GM23338 (cell line): ENCODE measurements around the gene DDX31. TPM values are rescaled to one million over a fixed set of nuclear protein-coding genes. Genes with fewer than 3 reads are reported as not detected.

Experiments
- ATAC-seq: fragments of 200-7000 bp; cut with Tn5 transposase; 3 replicates; pipeline ENCODE4 v1.9.1; 2020
- DNase-seq: peaks from one replicate; pipeline ENCODE4 v3.0.0-alpha.2; 2015; ENCODE audit warnings: low spot score
- H2AFZ ChIP-seq: fragments of 200-600 bp; sonication (generic); 2 replicates; pipeline ENCODE4 v1.8.0; 2016; ENCODE audit warnings: antibody characterized with exemption, mild to moderate bottlenecking, moderate library complexity
- H3F3A ChIP-seq: fragments of 200-600 bp; sonication (generic); replicated peaks from 2 replicates; pipeline ENCODE4 v1.8.0; 2017; ENCODE audit warnings: antibody characterized with exemption, mixed run types, low read depth
- H3K27ac ChIP-seq: fragments of 200-600 bp; sonication (generic); 2 replicates; pipeline ENCODE4 v1.6.1; 2016; ENCODE audit warnings: low read depth
- H3K27me3 ChIP-seq: fragments of 200-600 bp; sonication (generic); 2 replicates; pipeline ENCODE4 v1.8.0; 2016; ENCODE audit warnings: mild to moderate bottlenecking, mixed run types, moderate library complexity; ENCODE audit not compliant: insufficient read depth
- H3K36me3 ChIP-seq: fragments of 200-600 bp; sonication (generic); 2 replicates; pipeline ENCODE4 v1.8.0; 2016; ENCODE audit warnings: mild to moderate bottlenecking; ENCODE audit not compliant: insufficient read depth
- H3K4me1 ChIP-seq: fragments of 200-600 bp; sonication (generic); 2 replicates; pipeline ENCODE4 v1.8.0; 2016; ENCODE audit warnings: mild to moderate bottlenecking, moderate library complexity; ENCODE audit not compliant: insufficient read depth
- H3K4me2 ChIP-seq: fragments of 200-600 bp; sonication (generic); 2 replicates; pipeline ENCODE4 v1.7.1; 2017; ENCODE audit warnings: mixed run types
- H3K4me3 ChIP-seq: fragments of 200-600 bp; sonication (generic); 2 replicates; pipeline ENCODE4 v1.6.1; 2016; ENCODE audit warnings: mixed run types
- H3K79me2 ChIP-seq: fragments of 200-600 bp; sonication (generic); replicated peaks from 2 replicates; pipeline ENCODE4 v1.8.0; 2017; ENCODE audit warnings: mild to moderate bottlenecking; ENCODE audit not compliant: insufficient read depth
- H3K9me2 ChIP-seq: fragments of 200-600 bp; sonication (generic); 2 replicates; pipeline ENCODE4 v1.8.0; 2017; ENCODE audit not compliant: insufficient read depth
- H4K20me1 ChIP-seq: fragments of 200-600 bp; sonication (generic); replicated peaks from 2 replicates; pipeline ENCODE4 v1.8.0; 2017; ENCODE audit warnings: mild to moderate bottlenecking; ENCODE audit not compliant: insufficient read depth
- H3K27ac Mint-ChIP-seq: 2 replicates; pipeline ENCODE4 v1.8.0; 2020; ENCODE audit warnings: inconsistent platforms, mild to moderate bottlenecking, moderate library complexity, mixed read lengths
- H3K27me3 Mint-ChIP-seq: 3 replicates; pipeline ENCODE4 v1.8.0; 2022; ENCODE audit warnings: low read depth, mild to moderate bottlenecking, moderate library complexity, mixed read lengths, inconsistent platforms; ENCODE audit not compliant: insufficient read depth, poor library complexity
- H3K36me3 Mint-ChIP-seq: 3 replicates; pipeline ENCODE4 v1.8.0; 2021; ENCODE audit warnings: low read depth, mild to moderate bottlenecking, inconsistent platforms, moderate library complexity, mixed read lengths
- H3K4me1 Mint-ChIP-seq: 3 replicates; pipeline ENCODE4 v1.8.0; 2020; ENCODE audit warnings: mild to moderate bottlenecking, inconsistent platforms, mixed read lengths
- H3K4me3 Mint-ChIP-seq: 3 replicates; pipeline ENCODE4 v1.8.0; 2021; ENCODE audit warnings: moderate library complexity, mild to moderate bottlenecking, inconsistent platforms, mixed read lengths
- H3K9me3 Mint-ChIP-seq: 3 replicates; pipeline ENCODE4 v1.8.0; 2020; ENCODE audit warnings: moderate library complexity, mild to moderate bottlenecking, inconsistent platforms, mixed read lengths
- EZH2 ChIP-seq: fragments of 200-600 bp; sonication (generic); IDR thresholded peaks from one replicate; pipeline ENCODE4 v1.8.0; 2017; ENCODE audit warnings: antibody characterized with exemption, mild to moderate bottlenecking, low read depth; ENCODE audit not compliant: unreplicated experiment
- EZH2phosphoT487 ChIP-seq: fragments of 200-600 bp; sonication (generic); IDR thresholded peaks from one replicate; pipeline ENCODE4 v1.8.1; 2018; ENCODE audit warnings: antibody characterized with exemption; ENCODE audit not compliant: unreplicated experiment
- JUNB ChIP-seq: IDR thresholded peaks from one replicate; pipeline ENCODE4 v1.6.1; 2016; ENCODE audit warnings: antibody characterized with exemption; ENCODE audit not compliant: unreplicated experiment
- STAT1 ChIP-seq: IDR thresholded peaks from one replicate; pipeline ENCODE4 v1.6.1; 2016; ENCODE audit warnings: antibody characterized with exemption; ENCODE audit not compliant: unreplicated experiment
- ZNF114 ChIP-seq: fragments of 250-450 bp; sonication (Bioruptor Pico); IDR thresholded peaks from 2 replicates; pipeline ENCODE4 v1.5.0; 2020; ENCODE audit warnings: mild to moderate bottlenecking, moderate library complexity
- ZNF331 ChIP-seq: fragments of 250-450 bp; sonication (Bioruptor Pico); IDR thresholded peaks from 2 replicates; pipeline ENCODE4 v1.5.0; 2020; ENCODE audit warnings: low read depth, mild to moderate bottlenecking, moderate library complexity
- polyA plus RNA-seq: library from polyadenylated mRNA; unstranded; fragments of >200 nt; fragmentation: Nextera tagmentation; extraction: Ambion mirVana; gene quantifications from 2 replicates; pipeline ENCODE4 v1.2.1, GENCODE V29; 2016
- total RNA-seq: library from RNA; depleted of rRNA; stranded (reverse); fragments of >200 nt; shearing (Covaris generic); gene quantifications from 2 replicates; pipeline ENCODE4 v1.2.3, GENCODE V29; 2014
- TF ChIP-seq, protein P1 (sequence below): IDR thresholded peaks from one replicate; pipeline ENCODE4 v1.6.1; 2018; ENCODE audit warnings: antibody characterized with exemption; ENCODE audit not compliant: unreplicated experiment
- TF ChIP-seq, protein P2 (sequence below): fragments of 250-450 bp; sonication (Bioruptor Pico); IDR thresholded peaks from 2 replicates; pipeline ENCODE4 v1.5.0; 2020; ENCODE audit warnings: mild to moderate bottlenecking, moderate library complexity
- TF ChIP-seq, protein P3 (sequence below): IDR thresholded peaks from 2 replicates; pipeline ENCODE4 v1.6.1; 2016; ENCODE audit warnings: antibody characterized with exemption

The DDX31 gene
- total and polyA plus RNA-seq, 2 experiments from 2014 or later = 14.8 to 23.5 TPM

DNA sequence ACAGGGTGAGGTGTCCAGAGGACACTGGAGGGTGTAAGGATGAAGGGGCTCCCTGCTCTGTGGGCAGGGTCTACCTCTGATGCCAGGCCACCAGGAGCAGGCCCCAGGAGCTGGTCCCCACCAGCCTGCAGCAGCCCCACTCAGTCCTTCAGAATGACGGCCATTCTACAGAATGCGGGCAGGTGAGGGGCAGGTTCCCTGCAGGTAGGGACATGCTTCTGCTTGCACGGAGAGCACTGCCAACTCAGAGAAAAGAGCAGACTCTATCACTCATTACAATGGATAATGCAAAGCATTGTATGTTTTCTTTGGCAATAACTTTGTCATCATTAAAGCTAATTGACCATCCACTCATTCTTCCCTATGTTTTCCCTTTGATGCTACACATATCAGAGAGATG is 39.0 kb downstream of the DDX31 start:
- Histone ChIP-seq H3K4me2 (no peak overlapping the region), H3K27me3 (no peaks in the 10 kb centered on the region), H3F3A (no peaks in the 10 kb centered on the region), H3K36me3 (peaks cover 19% of the 10 kb centered on the region; the same call in 1 of the 2 replicates), H3K9me2 (no peaks in the 10 kb centered on the region), H4K20me1 (peaks cover 4% of the 10 kb centered on the region; the same call in 1 of the 2 replicates), H3K4me3 (no peak overlapping the region), H3K79me2 (no peaks in the 10 kb centered on the region), H3K4me1 (peaks cover 10% of the 10 kb centered on the region), H3K27ac (no peak overlapping the region), H2AFZ (no peak overlapping the region)
- Mint-ChIP-seq H3K4me3 (no peak overlapping the region), H3K4me1 (peaks cover 22% of the 10 kb centered on the region), H3K9me3 (no peaks in the 10 kb centered on the region), H3K27ac (no peak overlapping the region; the same call in 1 of the 2 replicates), H3K27me3 (peaks cover 2% of the 10 kb centered on the region), H3K36me3 (peaks cover 41% of the 10 kb centered on the region)
- TF ChIP-seq ZNF331 (CRISPR knock-in tag) (no peak), JUNB (no peak), EZH2phosphoT487 (no peak), ZNF114 (CRISPR knock-in tag) (no peak)
- TF ChIP-seq, protein P1, sequence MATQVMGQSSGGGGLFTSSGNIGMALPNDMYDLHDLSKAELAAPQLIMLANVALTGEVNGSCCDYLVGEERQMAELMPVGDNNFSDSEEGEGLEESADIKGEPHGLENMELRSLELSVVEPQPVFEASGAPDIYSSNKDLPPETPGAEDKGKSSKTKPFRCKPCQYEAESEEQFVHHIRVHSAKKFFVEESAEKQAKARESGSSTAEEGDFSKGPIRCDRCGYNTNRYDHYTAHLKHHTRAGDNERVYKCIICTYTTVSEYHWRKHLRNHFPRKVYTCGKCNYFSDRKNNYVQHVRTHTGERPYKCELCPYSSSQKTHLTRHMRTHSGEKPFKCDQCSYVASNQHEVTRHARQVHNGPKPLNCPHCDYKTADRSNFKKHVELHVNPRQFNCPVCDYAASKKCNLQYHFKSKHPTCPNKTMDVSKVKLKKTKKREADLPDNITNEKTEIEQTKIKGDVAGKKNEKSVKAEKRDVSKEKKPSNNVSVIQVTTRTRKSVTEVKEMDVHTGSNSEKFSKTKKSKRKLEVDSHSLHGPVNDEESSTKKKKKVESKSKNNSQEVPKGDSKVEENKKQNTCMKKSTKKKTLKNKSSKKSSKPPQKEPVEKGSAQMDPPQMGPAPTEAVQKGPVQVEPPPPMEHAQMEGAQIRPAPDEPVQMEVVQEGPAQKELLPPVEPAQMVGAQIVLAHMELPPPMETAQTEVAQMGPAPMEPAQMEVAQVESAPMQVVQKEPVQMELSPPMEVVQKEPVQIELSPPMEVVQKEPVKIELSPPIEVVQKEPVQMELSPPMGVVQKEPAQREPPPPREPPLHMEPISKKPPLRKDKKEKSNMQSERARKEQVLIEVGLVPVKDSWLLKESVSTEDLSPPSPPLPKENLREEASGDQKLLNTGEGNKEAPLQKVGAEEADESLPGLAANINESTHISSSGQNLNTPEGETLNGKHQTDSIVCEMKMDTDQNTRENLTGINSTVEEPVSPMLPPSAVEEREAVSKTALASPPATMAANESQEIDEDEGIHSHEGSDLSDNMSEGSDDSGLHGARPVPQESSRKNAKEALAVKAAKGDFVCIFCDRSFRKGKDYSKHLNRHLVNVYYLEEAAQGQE = no peak
- no peak for DNase-seq
- no peak for ATAC-seq

- Mint-ChIP-seq H3K36me3 (peaks cover 45% of the 10 kb centered on the region), H3K27me3 (peaks cover 2% of the 10 kb centered on the region), H3K27ac (no peak overlapping the region), H3K4me3 (no peak overlapping the region), H3K9me3 (no peaks in the 10 kb centered on the region), H3K4me1 (peaks cover 22% of the 10 kb centered on the region)
- no peaks in the 10 kb centered on the region for H3K9me2 ChIP-seq
- H3K36me3 ChIP-seq = peaks cover 26% of the 10 kb centered on the region; the same call in 1 of the 2 replicates
- H3K4me3 ChIP-seq = no peak overlapping the region
- DNase-seq = no peak
- H2AFZ ChIP-seq = no peak overlapping the region
- H3K4me2 ChIP-seq = no peak overlapping the region
- H3K27me3 ChIP-seq = no peaks in the 10 kb centered on the region
- no peaks in the 10 kb centered on the region for H3K79me2 ChIP-seq
- H3F3A ChIP-seq = no peaks in the 10 kb centered on the region
- ATAC-seq = no peak
- no peak overlapping the region for H3K27ac ChIP-seq
- peaks cover 10% of the 10 kb centered on the region for H3K4me1 ChIP-seq
- H4K20me1 ChIP-seq = peaks cover 4% of the 10 kb centered on the region; the same call in 1 of the 2 replicates
- no peak for TF ChIP-seq STAT1
- TF ChIP-seq, protein P2, sequence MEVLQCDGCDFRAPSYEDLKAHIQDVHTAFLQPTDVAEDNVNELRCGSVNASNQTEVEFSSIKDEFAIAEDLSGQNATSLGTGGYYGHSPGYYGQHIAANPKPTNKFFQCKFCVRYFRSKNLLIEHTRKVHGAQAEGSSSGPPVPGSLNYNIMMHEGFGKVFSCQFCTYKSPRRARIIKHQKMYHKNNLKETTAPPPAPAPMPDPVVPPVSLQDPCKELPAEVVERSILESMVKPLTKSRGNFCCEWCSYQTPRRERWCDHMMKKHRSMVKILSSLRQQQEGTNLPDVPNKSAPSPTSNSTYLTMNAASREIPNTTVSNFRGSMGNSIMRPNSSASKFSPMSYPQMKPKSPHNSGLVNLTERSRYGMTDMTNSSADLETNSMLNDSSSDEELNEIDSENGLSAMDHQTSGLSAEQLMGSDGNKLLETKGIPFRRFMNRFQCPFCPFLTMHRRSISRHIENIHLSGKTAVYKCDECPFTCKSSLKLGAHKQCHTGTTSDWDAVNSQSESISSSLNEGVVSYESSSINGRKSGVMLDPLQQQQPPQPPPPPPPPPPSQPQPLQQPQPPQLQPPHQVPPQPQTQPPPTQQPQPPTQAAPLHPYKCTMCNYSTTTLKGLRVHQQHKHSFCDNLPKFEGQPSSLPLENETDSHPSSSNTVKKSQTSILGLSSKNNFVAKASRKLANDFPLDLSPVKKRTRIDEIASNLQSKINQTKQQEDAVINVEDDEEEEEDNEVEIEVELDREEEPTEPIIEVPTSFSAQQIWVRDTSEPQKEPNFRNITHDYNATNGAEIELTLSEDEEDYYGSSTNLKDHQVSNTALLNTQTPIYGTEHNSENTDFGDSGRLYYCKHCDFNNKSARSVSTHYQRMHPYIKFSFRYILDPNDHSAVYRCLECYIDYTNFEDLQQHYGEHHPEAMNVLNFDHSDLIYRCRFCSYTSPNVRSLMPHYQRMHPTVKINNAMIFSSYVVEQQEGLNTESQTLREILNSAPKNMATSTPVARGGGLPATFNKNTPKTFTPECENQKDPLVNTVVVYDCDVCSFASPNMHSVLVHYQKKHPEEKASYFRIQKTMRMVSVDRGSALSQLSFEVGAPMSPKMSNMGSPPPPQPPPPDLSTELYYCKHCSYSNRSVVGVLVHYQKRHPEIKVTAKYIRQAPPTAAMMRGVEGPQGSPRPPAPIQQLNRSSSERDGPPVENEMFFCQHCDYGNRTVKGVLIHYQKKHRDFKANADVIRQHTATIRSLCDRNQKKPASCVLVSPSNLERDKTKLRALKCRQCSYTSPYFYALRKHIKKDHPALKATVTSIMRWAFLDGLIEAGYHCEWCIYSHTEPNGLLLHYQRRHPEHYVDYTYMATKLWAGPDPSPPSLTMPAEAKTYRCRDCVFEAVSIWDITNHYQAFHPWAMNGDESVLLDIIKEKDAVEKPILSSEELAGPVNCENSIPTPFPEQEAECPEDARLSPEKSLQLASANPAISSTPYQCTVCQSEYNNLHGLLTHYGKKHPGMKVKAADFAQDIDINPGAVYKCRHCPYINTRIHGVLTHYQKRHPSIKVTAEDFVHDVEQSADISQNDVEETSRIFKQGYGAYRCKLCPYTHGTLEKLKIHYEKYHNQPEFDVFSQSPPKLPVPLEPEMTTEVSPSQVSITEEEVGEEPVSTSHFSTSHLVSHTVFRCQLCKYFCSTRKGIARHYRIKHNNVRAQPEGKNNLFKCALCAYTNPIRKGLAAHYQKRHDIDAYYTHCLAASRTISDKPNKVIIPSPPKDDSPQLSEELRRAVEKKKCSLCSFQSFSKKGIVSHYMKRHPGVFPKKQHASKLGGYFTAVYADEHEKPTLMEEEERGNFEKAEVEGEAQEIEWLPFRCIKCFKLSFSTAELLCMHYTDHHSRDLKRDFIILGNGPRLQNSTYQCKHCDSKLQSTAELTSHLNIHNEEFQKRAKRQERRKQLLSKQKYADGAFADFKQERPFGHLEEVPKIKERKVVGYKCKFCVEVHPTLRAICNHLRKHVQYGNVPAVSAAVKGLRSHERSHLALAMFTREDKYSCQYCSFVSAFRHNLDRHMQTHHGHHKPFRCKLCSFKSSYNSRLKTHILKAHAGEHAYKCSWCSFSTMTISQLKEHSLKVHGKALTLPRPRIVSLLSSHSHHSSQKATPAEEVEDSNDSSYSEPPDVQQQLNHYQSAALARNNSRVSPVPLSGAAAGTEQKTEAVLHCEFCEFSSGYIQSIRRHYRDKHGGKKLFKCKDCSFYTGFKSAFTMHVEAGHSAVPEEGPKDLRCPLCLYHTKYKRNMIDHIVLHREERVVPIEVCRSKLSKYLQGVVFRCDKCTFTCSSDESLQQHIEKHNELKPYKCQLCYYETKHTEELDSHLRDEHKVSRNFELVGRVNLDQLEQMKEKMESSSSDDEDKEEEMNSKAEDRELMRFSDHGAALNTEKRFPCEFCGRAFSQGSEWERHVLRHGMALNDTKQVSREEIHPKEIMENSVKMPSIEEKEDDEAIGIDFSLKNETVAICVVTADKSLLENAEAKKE (CRISPR knock-in tag) = no peak
- no peak for TF ChIP-seq EZH2
- TF ChIP-seq, protein P3, sequence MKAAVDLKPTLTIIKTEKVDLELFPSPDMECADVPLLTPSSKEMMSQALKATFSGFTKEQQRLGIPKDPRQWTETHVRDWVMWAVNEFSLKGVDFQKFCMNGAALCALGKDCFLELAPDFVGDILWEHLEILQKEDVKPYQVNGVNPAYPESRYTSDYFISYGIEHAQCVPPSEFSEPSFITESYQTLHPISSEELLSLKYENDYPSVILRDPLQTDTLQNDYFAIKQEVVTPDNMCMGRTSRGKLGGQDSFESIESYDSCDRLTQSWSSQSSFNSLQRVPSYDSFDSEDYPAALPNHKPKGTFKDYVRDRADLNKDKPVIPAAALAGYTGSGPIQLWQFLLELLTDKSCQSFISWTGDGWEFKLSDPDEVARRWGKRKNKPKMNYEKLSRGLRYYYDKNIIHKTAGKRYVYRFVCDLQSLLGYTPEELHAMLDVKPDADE = no peak
Observed at GRCh38 chr9:132630116-132630515, 39.7 kb downstream of the DDX31 start.
